NCI-H1436 (cell line): Measurements from ENCODE around the gene KRTAP10-11.
"Not testable (repeated sequence)": the region's sequence is repeated elsewhere in the genome, so short reads cannot be mapped to it uniquely, and the experiment has no call there.

Source experiments
- DNase-seq: peaks from one replicate; lab custom pipeline; 2025; lab: John Stamatoyannopoulos, UW

The KRTAP10-11 gene

GRCh38 chr21:44615466-44615865, 30.7 kb upstream of the KRTAP10-11 start:
- DNase-seq, result no peak

DNA sequence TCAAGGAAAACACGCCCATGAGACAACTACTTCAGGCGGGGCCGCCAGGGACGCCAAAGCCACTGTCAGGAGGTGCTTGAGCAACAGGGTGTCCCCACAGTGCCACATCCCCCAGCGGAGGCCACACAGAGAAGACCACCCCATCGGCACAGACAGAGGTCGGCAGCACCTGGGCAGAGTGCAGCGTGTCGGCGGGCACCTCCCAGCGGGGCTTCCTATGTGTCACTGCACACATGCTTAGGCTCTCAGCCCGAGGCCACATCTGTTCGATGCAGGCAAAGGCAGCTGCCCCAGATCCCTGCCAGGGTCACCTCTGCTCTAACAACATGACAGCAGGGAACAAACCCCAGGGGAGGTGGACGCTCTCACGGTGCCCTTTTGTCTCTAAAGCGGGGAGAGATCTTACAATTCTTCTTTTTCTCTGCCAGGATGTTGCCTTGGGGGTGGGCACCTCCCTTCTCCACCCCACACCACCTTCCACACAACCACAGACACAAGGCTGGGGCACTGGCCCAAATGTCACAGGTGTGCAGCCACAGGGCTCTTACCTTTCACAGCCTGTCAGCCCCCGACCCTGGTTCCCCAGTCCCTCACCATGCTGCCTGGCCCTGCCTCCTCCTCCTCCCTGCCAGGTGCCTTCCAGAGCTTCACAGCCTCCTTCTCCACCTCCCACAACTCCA, 30.2 kb upstream of the KRTAP10-11 start:
- no peak for DNase-seq

DNA sequence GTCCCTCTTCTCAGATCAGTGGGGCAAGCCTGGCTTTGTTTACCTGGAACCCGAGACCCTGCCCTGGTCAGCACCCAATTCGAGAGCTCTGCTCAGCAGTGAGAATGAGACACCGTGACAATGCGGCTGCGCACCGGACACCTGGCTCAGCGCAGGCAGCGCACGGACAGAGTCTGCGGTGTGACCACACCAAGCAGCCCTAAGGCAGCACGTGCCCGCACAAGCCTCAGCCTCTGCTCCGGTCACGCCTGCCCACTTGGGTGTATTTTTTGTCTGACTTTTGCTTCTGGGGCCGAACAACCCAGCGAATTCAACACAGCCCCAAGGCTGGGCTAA, 29.7 kb upstream of the KRTAP10-11 start:
- no peak for DNase-seq

DNA sequence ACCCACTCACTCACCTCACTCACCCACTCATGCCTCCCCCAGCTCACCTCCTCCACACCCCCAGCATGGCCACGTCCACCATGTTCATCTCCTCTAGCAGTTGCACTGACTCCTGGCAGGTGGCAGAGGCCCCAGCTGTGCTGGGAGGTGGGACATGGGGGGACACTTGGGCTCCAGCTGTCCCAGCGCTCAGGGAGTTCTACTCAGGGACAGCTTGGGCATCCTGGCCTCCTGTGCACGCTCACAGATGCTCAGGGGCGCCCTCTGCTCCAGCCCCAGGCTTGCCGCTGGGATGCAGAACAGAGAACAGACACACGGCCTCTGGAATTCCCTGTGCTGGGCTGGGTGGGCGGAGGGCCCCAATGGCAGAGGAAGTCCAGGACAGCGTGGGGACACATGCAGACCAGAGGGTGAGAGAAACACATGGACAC, 29.1 kb upstream of the KRTAP10-11 start:
- DNase-seq, result no peak

GRCh38 chr21:44618504-44618903, 27.7 kb upstream of the KRTAP10-11 start:
- DNase-seq, result no peak

- no peak for DNase-seq
These were observed 27.3 kb upstream of the KRTAP10-11 start for GRCh38 chr21:44618909-44619308.

- no peak for DNase-seq
These were observed 26.3 kb upstream of the KRTAP10-11 start for GRCh38 chr21:44619886-44620285.

- no peak for DNase-seq
These were observed 22.6 kb upstream of the KRTAP10-11 start for GRCh38 chr21:44623575-44623974.

DNA sequence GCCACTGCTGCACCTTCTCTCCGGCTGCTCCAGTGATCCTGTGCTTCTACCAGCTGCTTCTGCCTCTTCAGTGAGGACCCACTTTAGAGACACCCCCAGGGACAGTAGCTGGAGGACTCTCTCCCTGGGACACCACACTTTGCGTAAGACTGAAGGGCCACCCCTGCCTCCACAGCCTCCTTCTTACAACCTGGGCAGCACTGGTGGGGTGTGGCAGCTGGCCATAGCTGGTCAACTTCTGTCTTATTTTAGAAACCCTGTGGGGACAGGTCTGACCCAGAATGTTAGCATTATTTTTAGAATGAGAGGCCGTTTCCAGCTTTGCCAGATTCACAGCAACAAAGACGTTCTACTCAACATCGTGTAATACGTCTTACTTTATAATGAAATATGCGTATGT, 20.5 kb upstream of the KRTAP10-11 start:
- no peak for DNase-seq

DNA sequence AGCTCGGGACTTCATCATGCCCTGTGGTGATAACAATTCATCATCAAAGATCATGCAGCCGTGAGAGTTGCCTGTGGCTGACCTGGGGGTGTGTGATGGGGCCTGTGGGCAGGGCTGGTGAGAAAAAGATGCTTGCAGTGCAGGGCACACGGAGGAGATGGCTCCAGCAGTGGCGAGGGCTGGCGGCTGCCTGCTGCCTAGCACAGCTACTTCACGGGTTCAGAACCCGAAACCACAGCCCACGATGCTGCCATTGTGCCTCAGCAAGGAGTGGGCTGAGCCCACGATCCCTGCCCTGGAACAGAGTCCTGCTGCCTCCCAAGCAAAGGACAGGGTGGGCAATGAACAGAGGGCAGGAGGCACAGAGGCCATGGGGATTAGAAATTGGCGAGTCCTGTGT, 20.0 kb upstream of the KRTAP10-11 start:
- no peak for DNase-seq

- DNase-seq, result no peak
These were observed 19.5 kb upstream of the KRTAP10-11 start, which contains the start of gene KRTAP10-9 for GRCh38 chr21:44626673-44627143. KRTAP10-9 (plus strand) TSS chr21:44627093; CDS start chr21:44627172, 79 bp downstream.

GRCh38 chr21:44627181-44627822, 18.9 kb upstream of the KRTAP10-11 start:
- not testable (repeated sequence) for DNase-seq

- not testable (repeated sequence) for DNase-seq
These were observed 18.4 kb upstream of the KRTAP10-11 start for GRCh38 chr21:44627831-44628233.

DNA sequence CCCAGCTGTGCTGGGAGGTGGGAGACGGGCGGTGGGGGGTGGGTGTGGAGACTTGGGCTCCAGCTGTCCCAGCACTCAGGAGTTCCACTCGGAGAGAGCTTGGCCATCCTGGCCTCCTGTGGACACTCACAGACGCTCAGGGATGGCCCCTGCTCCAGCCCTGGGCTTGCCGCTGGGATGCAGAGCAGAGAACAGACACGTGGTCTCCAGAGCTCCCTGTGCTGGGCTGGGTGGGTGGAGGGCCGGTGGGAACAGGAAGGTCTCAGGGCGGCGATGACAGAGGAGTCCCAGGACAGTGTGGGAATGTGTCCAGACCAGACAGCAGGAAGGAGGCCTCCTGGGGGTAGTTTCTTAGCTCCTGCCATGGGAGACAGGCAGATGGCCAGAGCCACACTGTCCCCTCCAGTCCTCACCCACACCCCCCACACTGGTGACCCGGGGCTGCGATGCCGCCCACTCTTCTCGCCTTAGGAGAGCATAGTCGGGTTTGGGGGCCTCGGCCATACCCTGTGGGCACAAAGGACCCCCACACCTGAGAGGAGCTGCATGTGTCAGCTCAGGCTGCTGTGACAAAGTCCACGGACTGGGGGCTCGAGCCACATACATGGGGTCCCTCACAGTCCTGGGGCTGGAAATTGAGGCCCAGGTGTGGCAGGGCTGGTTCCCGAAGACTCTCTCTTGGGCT, 17.4 kb upstream of the KRTAP10-11 start:
- DNase-seq, result no peak

DNA sequence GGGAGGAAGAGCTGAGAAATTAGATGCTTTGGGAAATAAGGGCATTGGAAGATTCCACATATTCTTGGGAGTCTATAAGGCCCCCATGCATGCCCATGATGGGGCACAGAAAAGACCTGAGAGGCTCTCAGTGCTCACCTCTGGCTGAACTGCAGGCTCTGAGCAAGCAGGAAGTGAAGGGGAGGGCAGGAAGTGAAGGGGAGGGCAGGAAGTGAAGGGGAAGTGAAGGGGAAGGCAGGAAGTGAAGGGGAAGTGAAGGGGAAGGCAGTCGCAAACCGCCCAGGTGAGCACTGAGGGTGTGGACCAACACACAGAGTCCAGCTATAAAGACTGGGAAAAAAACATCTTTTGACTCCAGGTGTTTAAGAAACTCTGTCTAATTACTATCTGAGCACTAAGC, 15.8 kb upstream of the KRTAP10-11 start:
- no peak for DNase-seq

DNA sequence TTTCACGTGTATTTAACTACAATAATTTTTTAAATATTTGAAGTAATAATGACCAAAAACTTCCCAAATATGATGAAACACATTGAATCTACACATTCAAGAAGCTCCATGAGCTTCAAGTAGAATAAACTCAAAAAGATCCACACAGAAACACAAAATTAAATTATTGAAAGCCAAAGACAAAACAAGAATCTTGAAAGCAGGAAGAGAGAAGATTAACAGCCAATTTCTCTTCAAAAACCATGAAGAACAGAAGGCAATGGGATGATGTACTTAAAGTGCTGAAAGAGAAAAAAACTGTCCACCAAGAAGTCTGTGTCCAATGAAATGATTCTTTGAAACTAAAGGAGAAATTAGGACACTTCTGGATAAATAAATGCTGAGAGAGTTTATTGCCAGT, 14.1 kb upstream of the KRTAP10-11 start:
- no peak for DNase-seq

DNA sequence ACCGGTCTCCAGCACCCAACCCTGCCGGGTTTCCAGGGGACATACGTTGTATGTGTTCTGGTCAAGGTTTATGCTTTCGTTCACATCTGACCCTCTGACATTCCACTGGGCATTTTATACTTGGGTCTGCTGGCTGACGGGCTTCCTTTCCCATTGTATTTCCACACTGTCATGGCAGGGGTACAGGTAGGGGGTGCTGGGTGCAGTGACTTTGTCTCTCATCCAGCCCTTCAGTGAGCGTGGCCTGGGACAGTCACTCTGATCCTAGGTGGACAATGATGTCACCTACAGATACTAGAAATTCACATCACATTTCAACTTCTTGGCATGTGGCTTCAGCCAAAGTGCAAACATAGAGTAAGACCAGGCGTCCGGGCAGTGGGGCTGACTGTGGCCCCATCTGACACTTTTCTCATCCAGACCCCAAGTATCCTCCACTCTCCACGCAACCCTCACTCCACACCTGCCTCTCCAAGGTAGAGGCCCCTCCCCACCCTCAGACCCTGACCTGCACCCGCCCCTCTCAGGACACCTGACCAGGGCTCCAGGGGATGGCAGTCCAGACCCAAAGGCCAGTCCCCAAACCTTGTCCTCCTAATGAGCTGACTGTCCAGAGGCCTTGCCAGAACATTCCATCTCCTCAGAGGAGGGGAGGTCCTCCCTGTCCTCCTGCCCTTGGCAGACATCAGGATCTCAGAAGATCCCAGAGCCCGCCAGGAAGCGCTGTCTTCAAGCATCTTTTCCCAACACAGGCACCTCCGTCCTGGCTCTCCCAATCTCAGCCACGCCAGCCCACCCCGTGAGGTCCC, 9.8 kb upstream of the KRTAP10-11 start:
- DNase-seq, result no peak

- DNase-seq, result no peak
These were observed 9.0 kb upstream of the KRTAP10-11 start, which contains the start of gene KRTAP10-10 for GRCh38 chr21:44637018-44637850. KRTAP10-10 (plus strand) TSS chr21:44637356; CDS start chr21:44637418, 62 bp downstream.

DNA sequence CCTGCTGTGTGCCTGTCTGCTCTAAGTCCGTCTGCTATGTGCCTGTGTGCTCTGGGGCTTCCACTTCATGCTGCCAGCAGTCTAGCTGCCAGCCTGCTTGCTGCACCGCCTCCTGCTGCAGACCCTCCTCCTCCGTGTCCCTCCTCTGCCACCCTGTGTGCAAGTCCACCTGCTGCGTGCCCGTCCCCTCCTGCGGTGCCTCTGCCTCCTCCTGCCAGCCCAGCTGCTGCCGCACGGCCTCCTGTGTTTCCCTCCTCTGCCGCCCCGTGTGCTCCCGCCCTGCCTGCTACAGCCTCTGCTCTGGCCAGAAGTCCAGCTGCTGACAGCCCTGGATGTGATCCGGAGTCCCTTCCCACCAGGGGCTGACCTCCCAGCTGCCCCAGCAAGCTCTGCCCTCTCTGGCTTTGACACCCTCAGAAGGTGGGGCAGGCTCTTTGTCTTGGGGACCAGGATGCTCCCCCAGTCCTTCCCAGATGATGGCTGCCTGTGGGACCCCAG, 8.3 kb upstream of the KRTAP10-11 start:
- not testable (repeated sequence) for DNase-seq

DNA sequence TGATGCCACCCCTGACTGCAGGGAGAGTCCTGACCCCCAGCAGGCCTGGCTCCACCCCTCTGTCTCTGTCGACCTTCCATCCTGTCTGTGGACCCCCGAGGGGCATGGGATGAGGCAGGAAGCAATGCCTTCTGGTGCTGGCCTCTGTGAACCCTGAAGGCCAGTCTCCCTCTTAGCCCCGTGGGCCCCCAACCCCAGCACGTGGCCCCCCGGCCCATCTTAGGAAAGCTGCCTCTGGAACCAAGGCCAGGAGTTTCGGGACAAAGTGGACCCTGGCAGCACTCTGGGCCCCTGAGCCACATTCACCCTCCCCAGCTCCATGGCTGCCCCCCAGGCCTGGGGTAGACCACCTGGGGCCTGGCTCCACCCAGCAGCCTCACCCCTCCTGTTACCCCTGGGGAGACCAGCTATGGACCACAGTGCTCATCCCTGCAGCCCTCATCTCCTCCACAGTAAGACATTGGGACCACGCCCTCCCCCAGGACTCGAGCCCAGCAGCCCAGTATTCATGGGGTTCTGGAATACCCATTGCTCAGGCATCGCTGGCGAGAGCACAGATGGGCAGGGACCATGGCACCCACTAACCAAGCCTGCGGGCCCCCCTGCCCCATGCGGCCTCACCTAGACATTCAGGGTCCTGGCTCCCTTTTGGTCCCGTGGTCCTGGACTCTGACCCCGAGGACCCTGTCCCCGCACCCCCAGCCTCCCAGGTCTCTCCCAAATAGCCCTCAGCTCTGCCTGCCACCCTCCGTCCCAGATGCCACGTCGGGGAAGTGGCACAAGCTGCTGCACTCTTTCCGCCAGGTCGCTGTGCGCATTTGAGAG, 7.5 kb upstream of the KRTAP10-11 start:
- not testable (repeated sequence) for DNase-seq
